ENCODE measurements around the gene TTC33. TPM values are rescaled to one million over a fixed set of nuclear protein-coding genes. Genes with fewer than 3 reads are reported as not detected.

Gene TTC33
- total RNA-seq, 1 experiment from 2014 or later = 30.2 TPM

DNA sequence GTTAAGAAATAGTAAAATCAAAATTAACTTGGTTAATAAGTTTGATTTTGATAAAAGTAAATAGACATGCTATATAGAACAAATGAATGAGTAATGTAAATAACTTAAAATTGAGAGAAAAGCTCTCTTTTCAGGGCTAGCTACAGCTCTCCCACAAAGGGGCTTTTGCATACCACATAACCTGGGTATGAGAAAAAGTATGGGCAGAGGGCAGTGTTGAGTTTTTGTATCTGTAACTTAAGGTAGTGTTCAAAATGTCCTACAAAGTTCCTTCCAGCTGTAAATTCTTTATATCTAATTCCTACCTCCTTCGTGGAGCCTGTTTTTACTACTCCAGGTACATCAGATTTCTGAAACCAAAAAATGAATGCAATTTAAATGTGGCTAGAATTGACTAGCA is 18.9 kb upstream of the TTC33 start:
- POLR2A ChIA-PET (ENCODE audit: unreplicated experiment) = no interaction called here
- Histone ChIP-seq H3K9me3 (ENCODE audit: insufficient read depth, low read depth) (no peaks in the 10 kb centered on the region), H3K4me2 (no peak overlapping the region), H3K79me2 (ENCODE audit: low read depth) (peaks cover 15% of the 10 kb centered on the region), H3K4me1 (replicated peaks; ENCODE audit: insufficient read depth) (peaks cover 10% of the 10 kb centered on the region; the same call in 1 of the 2 replicates), H3K27ac (no peak overlapping the region), H3K4me3 (no peak overlapping the region), H3K36me3 (ENCODE audit: low read depth) (peaks cover 47% of the 10 kb centered on the region), H3K27me3 (ENCODE audit: insufficient read depth, low read depth) (no peaks in the 10 kb centered on the region), H4K20me1 (ENCODE audit: insufficient read depth) (peaks cover 18% of the 10 kb centered on the region), H3K9me2 (ENCODE audit: insufficient read depth) (no peaks in the 10 kb centered on the region), H3F3A (ENCODE audit: insufficient read depth, low read depth) (peaks cover 10% of the 10 kb centered on the region; the same call in 1 of the 2 replicates), H2AFZ (no peak overlapping the region)
- no peak for TF ChIP-seq EZH2 (IDR thresholded peaks at IDR 0.05; ENCODE audit: low read depth)
- no peak for TF ChIP-seq CTCF (conservative IDR thresholded peaks at IDR 0.05)
- no peak for DNase-seq
- CTCF ChIA-PET = interaction anchor here (0.5 to 1.2 kb wide), 5 partner anchors 13 to 1818 kb away, joined by 3 to 10 read pairs (median 3); partner anchors contain the start of gene PRKAA1
- intact Hi-C loops (cut with micrococcal nuclease; ENCODE audit: unreplicated experiment) = no loop called here
- BruUV-seq (replicated peaks) = no TSS peak

DNA sequence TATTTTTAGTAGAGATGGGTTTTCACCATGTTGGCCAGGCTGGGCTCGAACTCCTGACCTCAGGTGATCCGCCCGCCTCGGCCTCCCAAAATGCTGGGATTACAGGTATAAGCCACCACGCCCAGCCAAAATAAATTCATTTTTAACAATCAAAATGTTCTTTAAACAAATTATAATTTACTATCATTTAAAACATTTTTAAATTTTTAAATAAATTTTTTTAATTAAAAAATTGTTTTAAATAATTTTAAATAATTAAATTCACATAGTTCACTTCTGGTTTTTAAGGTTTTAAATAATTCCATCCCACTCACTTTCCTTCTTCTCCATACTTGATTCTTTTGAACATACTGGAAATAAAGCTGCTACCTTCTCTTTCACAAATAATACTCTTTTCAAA is 15.0 kb upstream of the TTC33 start:
- H3K36me3 ChIP-seq (ENCODE audit: low read depth) = peaks cover 61% of the 10 kb centered on the region
- no peaks in the 10 kb centered on the region for H3K27me3 ChIP-seq (ENCODE audit: insufficient read depth, low read depth)
- no peaks in the 10 kb centered on the region for H3K79me2 ChIP-seq (ENCODE audit: low read depth)
- H3K27ac ChIP-seq = no peak overlapping the region
- no peak for DNase-seq
- no peak overlapping the region for H3K4me3 ChIP-seq
- H4K20me1 ChIP-seq (ENCODE audit: insufficient read depth) = peaks cover 6% of the 10 kb centered on the region; the same call in 1 of the 2 replicates
- 0 out of 2 replicates have a peak, but pooled peaks cover under 1% of the 10 kb centered on the region for H3K4me1 ChIP-seq (replicated peaks; ENCODE audit: insufficient read depth)
- no TSS peak for BruUV-seq (replicated peaks)
- H3F3A ChIP-seq (ENCODE audit: insufficient read depth, low read depth) = no peaks in the 10 kb centered on the region
- H3K4me2 ChIP-seq = no peak overlapping the region
- CTCF ChIA-PET = no interaction called here
- TF ChIP-seq EZH2 (IDR thresholded peaks at IDR 0.05; ENCODE audit: low read depth) (no peak), CTCF (conservative IDR thresholded peaks at IDR 0.05) (no peak)
- no peaks in the 10 kb centered on the region for H3K9me3 ChIP-seq (ENCODE audit: insufficient read depth, low read depth)
- intact Hi-C loops (cut with micrococcal nuclease; ENCODE audit: unreplicated experiment) = no loop called here
- H2AFZ ChIP-seq = no peak overlapping the region
- POLR2A ChIA-PET (ENCODE audit: unreplicated experiment) = no interaction called here
- no peaks in the 10 kb centered on the region for H3K9me2 ChIP-seq (ENCODE audit: insufficient read depth)

GRCh38 chr5:40762705-40763104 is 6.9 kb upstream of the TTC33 start:
- no peaks in the 10 kb centered on the region for H3K9me2 ChIP-seq (ENCODE audit: insufficient read depth)
- no peaks in the 10 kb centered on the region for H3K9me3 ChIP-seq (ENCODE audit: insufficient read depth, low read depth)
- no peak overlapping the region for H3K4me3 ChIP-seq
- intact Hi-C loops (cut with micrococcal nuclease; ENCODE audit: unreplicated experiment) = no loop called here
- H3K36me3 ChIP-seq (ENCODE audit: low read depth) = peaks cover 44% of the 10 kb centered on the region
- no peak overlapping the region for H3K4me2 ChIP-seq
- H3K27ac ChIP-seq = no peak overlapping the region
- POLR2A ChIA-PET (ENCODE audit: unreplicated experiment) = no interaction called here
- H3K27me3 ChIP-seq (ENCODE audit: insufficient read depth, low read depth) = no peaks in the 10 kb centered on the region
- TF ChIP-seq EZH2 (IDR thresholded peaks at IDR 0.05; ENCODE audit: low read depth) (no peak), CTCF (conservative IDR thresholded peaks at IDR 0.05) (no peak)
- no TSS peak for BruUV-seq (replicated peaks)
- H3K4me1 ChIP-seq (replicated peaks; ENCODE audit: insufficient read depth) = no peaks in the 10 kb centered on the region
- CTCF ChIA-PET = no interaction called here
- H3K79me2 ChIP-seq (ENCODE audit: low read depth) = no peaks in the 10 kb centered on the region
- no peak overlapping the region for H2AFZ ChIP-seq
- H4K20me1 ChIP-seq (ENCODE audit: insufficient read depth) = peaks cover 11% of the 10 kb centered on the region; the same call in 1 of the 2 replicates
- peaks cover 17% of the 10 kb centered on the region for H3F3A ChIP-seq (ENCODE audit: insufficient read depth, low read depth)
- no peak for DNase-seq
